HepG2 (cell line): ENCODE measurements around the gene SLTM. TPM values are rescaled to one million over a fixed set of nuclear protein-coding genes. Genes with fewer than 3 reads are reported as not detected.

ENCODE experiments used
- ATAC-seq: fragments of 200-7000 bp; cut with Tn5 transposase; 3 replicates; pipeline ENCODE4 v1.9.1; 2020; ENCODE audit warnings: mild to moderate bottlenecking, moderate library complexity
- BruUV-seq: library from RNA; stranded (reverse); fragments of 400-500 nt; replicated peaks from 2 replicates; lab custom pipeline; 2021; lab: Mats Ljungman, UMichigan
- CTCF ChIA-PET: fragments of 300-600 bp; formaldehyde crosslinking; extraction: SDS; loops from one replicate; lab custom pipeline; 2021; ENCODE audit warnings: low total read pairs, inconsistent platforms, low intra/inter-chr PET ratio; lab: Yijun Ruan, JAX
- POLR2A ChIA-PET: fragments of 350-600 bp; sonication (Branson Sonifier 250); formaldehyde crosslinking; loops from one replicate; lab custom pipeline; 2020; ENCODE audit warnings: antibody characterized with exemption, inconsistent platforms; lab: Yijun Ruan, JAX
- DNase-seq: peaks from one replicate; pipeline ENCODE4 v3.0.0-alpha.2; 2015; ENCODE audit warnings: low spot score
- FAIRE-seq: peaks from 3 replicates; lab custom pipeline; 2011; peaks lifted over from hg19 to GRCh38; lab: Jason Lieb, UNC
- H2AFZ ChIP-seq: one replicate; pipeline ENCODE4 v1.6.1; 2011; ENCODE audit warnings: low read length, inconsistent platforms
- H3K27ac ChIP-seq: fragments of 300-600 bp; 3 replicates; pipeline ENCODE4 v1.8.0; 2011; ENCODE audit warnings: mixed run types, mild to moderate bottlenecking, mixed read lengths, low read length, inconsistent platforms; ENCODE audit not compliant: insufficient read depth; ENCODE audit errors: extremely low read length
- H3K27me3 ChIP-seq, 2 experiments: fragments of 200-600 bp in 1 of 2; 2 replicates in 1 of 2; 3 replicates in 1 of 2; pipeline versions ENCODE4 v1.6.0 to v1.8.0; 2011; ENCODE audit warnings: low read length in 2 of 2, mild to moderate bottlenecking in 2 of 2, moderate library complexity in 2 of 2, inconsistent platforms in 1 of 2; ENCODE audit not compliant: insufficient read depth in 2 of 2, control insufficient read depth in 1 of 2
- H3K36me3 ChIP-seq, 2 experiments: fragments of 200-600 bp in 1 of 2; replicated peaks in 1 of 2; 2 replicates in 1 of 2; 3 replicates in 1 of 2; pipeline versions ENCODE4 v1.5.1 to v1.8.0; 2011; ENCODE audit warnings: low read length in 2 of 2, inconsistent platforms in 1 of 2; ENCODE audit not compliant: insufficient read depth in 2 of 2, control insufficient read depth in 1 of 2
- H3K4me1 ChIP-seq: 2 replicates; pipeline ENCODE4 v1.5.1; 2012; ENCODE audit warnings: low read length, inconsistent platforms; ENCODE audit not compliant: insufficient read depth
- H3K4me2 ChIP-seq: 2 replicates; pipeline ENCODE4 v1.6.0; 2011; ENCODE audit warnings: low read depth, low read length, inconsistent platforms
- H3K4me3 ChIP-seq, 3 experiments: fragments of 200-600 bp in 1 of 3; sonication (generic), shearing (Covaris generic) in 1 of 3; replicated peaks in 1 of 3; 2 replicates each; pipeline ENCODE4 v1.5.1; 2011 to 2016; ENCODE audit warnings: low read length in 3 of 3, inconsistent platforms in 2 of 3, low read depth in 2 of 3, mild to moderate bottlenecking in 2 of 3, control low read depth in 1 of 3, mixed read lengths in 1 of 3; ENCODE audit not compliant: insufficient read depth in 1 of 3
- H3K79me2 ChIP-seq: one replicate; pipeline ENCODE4 v1.6.1; 2011; ENCODE audit warnings: low read length, inconsistent platforms; ENCODE audit not compliant: insufficient read depth
- H3K9ac ChIP-seq: 2 replicates; pipeline ENCODE4 v1.6.0; 2011; ENCODE audit warnings: mild to moderate bottlenecking, low read depth, low read length, inconsistent platforms; ENCODE audit not compliant: insufficient read depth
- H3K9me3 ChIP-seq: 2 replicates; pipeline ENCODE4 v1.5.1; 2012; ENCODE audit warnings: mild to moderate bottlenecking, low read length
- H4K20me1 ChIP-seq: 2 replicates; pipeline ENCODE4 v1.6.0; 2011; ENCODE audit warnings: inconsistent platforms, mild to moderate bottlenecking, low read length, moderate library complexity; ENCODE audit not compliant: insufficient read depth
- GABPA ChIP-seq, 2 experiments: IDR thresholded peaks; 2 replicates each; pipeline ENCODE4 v1.6.1; 2011 to 2016; ENCODE audit warnings: low read depth in 2 of 2, low read length in 1 of 2, missing biosample characterization in 1 of 2, missing genetic modification characterization in 1 of 2
- MAFK ChIP-seq, 2 experiments: IDR thresholded peaks in 1 of 2; conservative IDR thresholded peaks in 1 of 2; 2 replicates each; pipeline ENCODE4 v1.6.1; 2011; ENCODE audit warnings: improper control_type of control experiment in 2 of 2, low read length in 2 of 2
- NRL ChIP-seq: sonication (generic); formaldehyde crosslinking; IDR thresholded peaks from 2 replicates; pipeline ENCODE4 v1.5.0; 2020; ENCODE audit warnings: missing genetic modification reagents, mild to moderate bottlenecking, moderate library complexity, borderline replicate concordance
- RBM22 ChIP-seq: fragments of 200-400 bp; formaldehyde crosslinking; optimal IDR thresholded peaks from 2 replicates; pipeline ENCODE3; 2017; ENCODE audit warnings: mild to moderate bottlenecking, low read length, moderate library complexity
- ZSCAN30 ChIP-seq: sonication (generic); formaldehyde crosslinking; IDR thresholded peaks from 2 replicates; pipeline ENCODE4 v1.5.0; 2020; ENCODE audit warnings: mild to moderate bottlenecking, missing genetic modification reagents
- WGBS: methylation state at CpG from one replicate; pipeline ENCODE4 v1.1.6; 2017; ENCODE audit warnings: low lambda C conversion rate; 5-methylcytosine and 5-hydroxymethylcytosine counted together
- in situ Hi-C: cut with HindIII; loops from 2 replicates; pipeline ENCODE4 v1.10.0; 2017; ENCODE audit warnings: low pct_unique_long_range_greater_than_20kb; ENCODE audit not compliant: extremely low pct_ligation_motif_present
- intact Hi-C: fragments of 100-400 bp; cut with micrococcal nuclease; formaldehyde crosslinking; loops from one replicate; pipeline ENCODE4 v1.10.0; 2022; ENCODE audit not compliant: unreplicated experiment
- polyA plus RNA-seq, 8 experiments: library from polyadenylated mRNA; depleted of rRNA in 3 of 8; stranded (reverse) in 7 of 8; unstranded in 1 of 8; fragments of >200 nt; fragmentation: Illumina TruSeq in 4 of 8; extraction: Trizol in 4 of 8; gene quantifications; 2 replicates each; pipeline versions ENCODE4 v1.2.1 to v1.2.3, GENCODE V29; 2011 to 2016; ENCODE audit warnings: low read depth in 4 of 8, missing spikeins in 1 of 8, mixed read lengths in 1 of 8; ENCODE audit not compliant: insufficient read depth in 1 of 8
- total RNA-seq, 5 experiments: library from RNA; depleted of rRNA; stranded (reverse); fragments of >200 nt; fragmentation: Illumina TruSeq; extraction: Trizol; gene quantifications; 2 replicates each; pipeline ENCODE4 v1.2.3, GENCODE V29; 2016; ENCODE audit warnings: low read depth in 1 of 5

SLTM gene
- total and polyA plus RNA-seq, 2 of the 13 experiments (the other 11 are each of a cell fraction or from before 2014, with no cell fraction given) = 22.0 to 64.2 TPM

GRCh38 chr15:58877999-58878825 is 55.3 kb downstream of the SLTM start (continued):
- TF ChIP-seq NRL (CRISPR knock-in tag) = no peak
- TF ChIP-seq, all 625 proteins: peak for 4

GRCh38 chr15:58876306-58877106 is 57.0 kb downstream of the SLTM start:
- intact Hi-C loops (no loop called here), in situ Hi-C loops (no loop called here)
- Histone ChIP-seq H3K4me2 (no peak overlapping the region), H3K4me3 (no peak overlapping the region), H2AFZ (no peak overlapping the region), H3K9me3 (no peaks in the 10 kb centered on the region), H3K9ac (no peak overlapping the region), H3K27ac (no peak overlapping the region), H3K36me3 (peaks cover 3 to 41% of the 10 kb centered on the region in 2 experiments; a peak in 3 of 5 replicates), H3K27me3 (no peaks in the 10 kb centered on the region), H3K79me2 (peaks cover 16% of the 10 kb centered on the region), H4K20me1 (peaks cover 2% of the 10 kb centered on the region; the same call in 1 of the 2 replicates), H3K4me1 (peaks cover 10% of the 10 kb centered on the region)
- DNase-seq (no peak), FAIRE-seq (no peak), ATAC-seq (peak; percentile 35)
- 90% methylated on average over 7 of the region's 7 CpGs for WGBS
- CTCF ChIA-PET = no interaction called here
- TF ChIP-seq RBM22 (peak; percentile 51), MAFK (conservative IDR thresholded peaks at IDR 0.05 in 1 of 2, IDR thresholded peaks at IDR 0.05 in 1 of 2; ENCODE audit: low read length in 2 of 2) (peak in 1 of 2 experiments; percentile 42; a peak in 1 of 4 replicates), ZSCAN30 (no peak), GABPA (IDR thresholded peaks at IDR 0.05; ENCODE audit: low read depth, low read length) (no peak), GABPA (CRISPR knock-in tag; IDR thresholded peaks at IDR 0.05; ENCODE audit: low read depth) (no peak)
- POLR2A ChIA-PET = interaction anchor here (1.1 to 1.8 kb wide), 2 partner anchors 11 to 106 kb away, joined by 3 to 13 read pairs; partner anchors contain the start of gene MINDY2
- BruUV-seq = no TSS peak
